ENCODE measurements around the gene GJA5.

GJA5 gene

DNA sequence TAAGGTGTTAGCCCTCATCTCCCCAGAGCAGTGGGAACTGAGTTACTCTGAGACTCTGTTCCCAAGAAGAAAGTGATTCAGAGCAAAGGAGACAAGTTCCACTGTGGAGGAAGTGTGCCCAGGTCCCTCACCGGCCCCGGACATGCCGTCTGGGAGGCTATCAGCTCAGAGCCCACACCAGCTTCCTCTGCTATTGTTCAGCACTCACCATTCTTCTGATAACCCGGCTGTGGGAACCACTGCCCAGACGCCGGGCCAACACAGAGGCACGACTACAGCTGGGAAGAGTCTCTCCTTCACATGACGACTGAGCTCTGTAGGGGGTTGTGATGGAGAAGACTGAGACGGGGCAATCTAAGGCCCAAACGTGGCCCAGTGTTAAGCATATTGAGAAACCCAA, 34.2 kb upstream of the GJA5 start:
- DNase-seq (ENCODE audit: extremely low spot score), result no peak
- POLR2A ChIA-PET, result no interaction called here
- TF ChIP-seq ARNT (IDR thresholded peaks at IDR 0.05), result no peak
- no peak for TF ChIP-seq CTBP1 (IDR thresholded peaks at IDR 0.05; ENCODE audit: borderline replicate concordance)
- no peak for TF ChIP-seq BHLHE40 (IDR thresholded peaks at IDR 0.05; ENCODE audit: borderline replicate concordance)
- no peak for TF ChIP-seq LEF1 (IDR thresholded peaks at IDR 0.05; ENCODE audit: borderline replicate concordance)
- no peak for TF ChIP-seq FOXM1 (IDR thresholded peaks at IDR 0.05; ENCODE audit: borderline replicate concordance)
- no peak for TF ChIP-seq TARDBP (IDR thresholded peaks at IDR 0.05)
- no peak for TF ChIP-seq FOXK2 (IDR thresholded peaks at IDR 0.05)
- TF ChIP-seq HDGF (IDR thresholded peaks at IDR 0.05; ENCODE audit: borderline replicate concordance), result no peak
- no peak for TF ChIP-seq ZNF384 (IDR thresholded peaks at IDR 0.05)
- TF ChIP-seq SUZ12 (IDR thresholded peaks at IDR 0.05), result no peak
- TF ChIP-seq FOXA1 (IDR thresholded peaks at IDR 0.05), result no peak
- TF ChIP-seq ELF4 (IDR thresholded peaks at IDR 0.05), result no peak
- no peak for TF ChIP-seq SP1 (IDR thresholded peaks at IDR 0.05)
- no peak for TF ChIP-seq PKNOX1 (IDR thresholded peaks at IDR 0.05)
- no peak for TF ChIP-seq L3MBTL2 (conservative IDR thresholded peaks at IDR 0.05)
- CTCF ChIA-PET, result no interaction called here

DNA sequence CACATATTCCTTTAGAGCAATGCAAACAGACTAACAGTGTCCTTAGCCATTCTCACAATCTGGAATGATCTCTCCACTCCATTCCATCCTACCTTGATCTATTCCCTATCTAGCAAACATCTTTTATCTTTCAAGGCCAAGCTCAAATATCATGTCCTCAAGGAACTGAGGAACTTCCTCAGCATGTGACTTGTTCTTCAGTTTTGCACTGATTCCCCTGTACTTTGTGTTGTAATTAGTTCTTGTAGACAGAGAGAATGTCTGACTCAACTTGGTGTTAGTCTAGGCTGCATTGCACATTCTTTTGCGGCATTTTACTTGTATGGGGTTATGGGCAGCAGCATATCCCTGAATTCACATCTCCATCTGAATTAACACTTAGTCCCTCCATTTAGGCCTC, 31.5 kb upstream of the GJA5 start:
- ChIA-PET CTCF (no interaction called here), POLR2A (no interaction called here)
- TF ChIP-seq FOXA1 (IDR thresholded peaks at IDR 0.05) (no peak), L3MBTL2 (conservative IDR thresholded peaks at IDR 0.05) (no peak), CTBP1 (IDR thresholded peaks at IDR 0.05; ENCODE audit: borderline replicate concordance) (no peak), PKNOX1 (IDR thresholded peaks at IDR 0.05) (no peak), ELF4 (IDR thresholded peaks at IDR 0.05) (no peak), FOXK2 (IDR thresholded peaks at IDR 0.05) (no peak), ZNF384 (IDR thresholded peaks at IDR 0.05) (no peak), LEF1 (IDR thresholded peaks at IDR 0.05; ENCODE audit: borderline replicate concordance) (no peak), HDGF (IDR thresholded peaks at IDR 0.05; ENCODE audit: borderline replicate concordance) (no peak), ARNT (IDR thresholded peaks at IDR 0.05) (no peak), BHLHE40 (IDR thresholded peaks at IDR 0.05; ENCODE audit: borderline replicate concordance) (no peak), SUZ12 (IDR thresholded peaks at IDR 0.05) (no peak), FOXM1 (IDR thresholded peaks at IDR 0.05; ENCODE audit: borderline replicate concordance) (no peak), TARDBP (IDR thresholded peaks at IDR 0.05) (no peak), SP1 (IDR thresholded peaks at IDR 0.05) (no peak), NFRKB (IDR thresholded peaks at IDR 0.05) (no peak)
- DNase-seq (ENCODE audit: extremely low spot score), result no peak

DNA sequence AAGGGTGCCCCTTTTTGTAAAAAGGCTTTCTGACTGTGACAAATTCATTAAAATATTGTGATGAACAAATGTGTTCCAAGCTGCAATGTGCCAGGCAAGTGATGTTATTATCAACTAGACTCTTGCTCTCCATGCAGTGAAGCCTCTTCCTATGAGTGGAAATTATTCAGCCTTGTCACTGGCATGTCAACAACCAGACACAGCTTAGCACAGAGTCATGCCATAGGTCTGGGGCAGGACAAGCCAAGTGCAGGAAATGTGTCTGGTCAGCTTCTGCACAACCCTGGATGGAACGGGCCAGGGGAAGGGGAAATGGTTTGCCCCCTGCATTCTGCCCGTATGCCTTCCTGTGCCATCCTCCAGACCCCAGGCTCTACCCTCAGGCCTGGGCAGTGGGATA, 27.4 kb upstream of the GJA5 start:
- DNase-seq (ENCODE audit: extremely low spot score), result no peak
- TF ChIP-seq ZNF384 (IDR thresholded peaks at IDR 0.05) (no peak), BHLHE40 (IDR thresholded peaks at IDR 0.05; ENCODE audit: borderline replicate concordance) (no peak), CTBP1 (IDR thresholded peaks at IDR 0.05; ENCODE audit: borderline replicate concordance) (no peak), FOXM1 (IDR thresholded peaks at IDR 0.05; ENCODE audit: borderline replicate concordance) (no peak), ELF4 (IDR thresholded peaks at IDR 0.05) (no peak), LEF1 (IDR thresholded peaks at IDR 0.05; ENCODE audit: borderline replicate concordance) (no peak), SUZ12 (IDR thresholded peaks at IDR 0.05) (no peak), ARNT (IDR thresholded peaks at IDR 0.05) (no peak), L3MBTL2 (conservative IDR thresholded peaks at IDR 0.05) (no peak), TARDBP (IDR thresholded peaks at IDR 0.05) (no peak), FOXA1 (IDR thresholded peaks at IDR 0.05) (no peak), SP1 (IDR thresholded peaks at IDR 0.05) (no peak), NFRKB (IDR thresholded peaks at IDR 0.05) (no peak), HDGF (IDR thresholded peaks at IDR 0.05; ENCODE audit: borderline replicate concordance) (no peak), FOXK2 (IDR thresholded peaks at IDR 0.05) (no peak)
- ChIA-PET CTCF (no interaction called here), POLR2A (no interaction called here)

GRCh38 chr1:147786536-147786935, 26.1 kb upstream of the GJA5 start:
- no peak for TF ChIP-seq ZNF384 (IDR thresholded peaks at IDR 0.05)
- TF ChIP-seq SP1 (IDR thresholded peaks at IDR 0.05), result no peak
- TF ChIP-seq CTBP1 (IDR thresholded peaks at IDR 0.05; ENCODE audit: borderline replicate concordance), result no peak
- no peak for TF ChIP-seq ARNT (IDR thresholded peaks at IDR 0.05)
- no peak for TF ChIP-seq FOXA1 (IDR thresholded peaks at IDR 0.05)
- no peak for TF ChIP-seq FOXM1 (IDR thresholded peaks at IDR 0.05; ENCODE audit: borderline replicate concordance)
- TF ChIP-seq SUZ12 (IDR thresholded peaks at IDR 0.05), result no peak
- TF ChIP-seq ELF4 (IDR thresholded peaks at IDR 0.05), result no peak
- no peak for TF ChIP-seq TARDBP (IDR thresholded peaks at IDR 0.05)
- no peak for TF ChIP-seq HDGF (IDR thresholded peaks at IDR 0.05; ENCODE audit: borderline replicate concordance)
- TF ChIP-seq NFRKB (IDR thresholded peaks at IDR 0.05), result no peak
- no peak for TF ChIP-seq PKNOX1 (IDR thresholded peaks at IDR 0.05)
- TF ChIP-seq LEF1 (IDR thresholded peaks at IDR 0.05; ENCODE audit: borderline replicate concordance), result no peak
- no peak for TF ChIP-seq FOXK2 (IDR thresholded peaks at IDR 0.05)
- no peak for TF ChIP-seq L3MBTL2 (conservative IDR thresholded peaks at IDR 0.05)
- no peak for TF ChIP-seq BHLHE40 (IDR thresholded peaks at IDR 0.05; ENCODE audit: borderline replicate concordance)
- POLR2A ChIA-PET, result no interaction called here
- CTCF ChIA-PET, result no interaction called here
- no peak for DNase-seq (ENCODE audit: extremely low spot score)

- CTCF ChIA-PET, result no interaction called here
- POLR2A ChIA-PET, result no interaction called here
- no peak for TF ChIP-seq FOXK2 (IDR thresholded peaks at IDR 0.05)
- TF ChIP-seq HDGF (IDR thresholded peaks at IDR 0.05; ENCODE audit: borderline replicate concordance), result no peak
- no peak for TF ChIP-seq TARDBP (IDR thresholded peaks at IDR 0.05)
- DNase-seq (ENCODE audit: extremely low spot score), result no peak
Observed at GRCh38 chr1:147785794-147786506, 25.5 kb upstream of the GJA5 start.

DNA sequence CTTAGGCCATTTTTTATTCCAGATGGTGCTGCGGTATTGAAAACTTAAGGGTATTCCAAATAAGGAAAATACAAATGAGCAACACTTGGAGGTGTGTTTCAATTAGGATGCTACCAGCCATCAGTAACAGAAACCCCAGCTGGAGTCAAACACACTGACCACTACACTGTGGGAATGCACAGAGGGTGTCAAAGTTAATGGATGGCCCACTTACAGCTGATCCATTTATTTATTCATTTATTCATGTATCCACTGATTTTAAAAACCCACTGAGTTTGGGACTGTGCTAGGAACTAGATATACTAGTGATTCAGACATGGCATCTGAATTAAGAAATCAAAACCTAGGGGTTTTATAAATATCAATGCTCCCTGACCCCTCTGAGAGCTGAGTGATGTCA, 24.5 kb upstream of the GJA5 start:
- CTCF ChIA-PET, result interaction anchor here (0.8 to 1.3 kb wide), 3 partner anchors 11 to 108 kb away, joined by 3 to 4 read pairs (median 3); no protein-coding TSS in a partner anchor
- no peak for DNase-seq (ENCODE audit: extremely low spot score)
- TF ChIP-seq FOXA1 (IDR thresholded peaks at IDR 0.05) (no peak), SUZ12 (IDR thresholded peaks at IDR 0.05) (no peak), FOXK2 (IDR thresholded peaks at IDR 0.05) (no peak), CTBP1 (IDR thresholded peaks at IDR 0.05; ENCODE audit: borderline replicate concordance) (no peak), ELF4 (IDR thresholded peaks at IDR 0.05) (no peak), TARDBP (IDR thresholded peaks at IDR 0.05) (no peak), L3MBTL2 (conservative IDR thresholded peaks at IDR 0.05) (no peak), HDGF (IDR thresholded peaks at IDR 0.05; ENCODE audit: borderline replicate concordance) (no peak), BHLHE40 (IDR thresholded peaks at IDR 0.05; ENCODE audit: borderline replicate concordance) (no peak), SP1 (IDR thresholded peaks at IDR 0.05) (no peak), ZNF384 (IDR thresholded peaks at IDR 0.05) (no peak), NFRKB (IDR thresholded peaks at IDR 0.05) (no peak), FOXM1 (IDR thresholded peaks at IDR 0.05; ENCODE audit: borderline replicate concordance) (no peak), LEF1 (IDR thresholded peaks at IDR 0.05; ENCODE audit: borderline replicate concordance) (no peak), PKNOX1 (IDR thresholded peaks at IDR 0.05) (no peak), ARNT (IDR thresholded peaks at IDR 0.05) (no peak)
- POLR2A ChIA-PET, result no interaction called here

All from HEK293T (cell line).